Vagina (tissue), 2 donors: ENCODE measurements around the gene CKAP2L. TPM values are rescaled to one million over a fixed set of nuclear protein-coding genes. Genes with fewer than 3 reads are reported as not detected.

Experiments used
- DNase-seq, 2 donors: peaks; one replicate each; pipeline ENCODE4 v3.0.0-alpha.2; 2017; ENCODE audit errors: extremely low spot score in 2 of 2
- H3K27ac ChIP-seq: fragments of 200-600 bp; sonication (generic); one replicate; pipeline ENCODE4 v1.5.1; 2019
- H3K27me3 ChIP-seq: fragments of 200-600 bp; sonication (generic); one replicate; pipeline ENCODE4 v1.5.1; 2019
- H3K36me3 ChIP-seq, 2 donors: fragments of 200-600 bp; sonication (generic); one replicate each; pipeline ENCODE4 v1.5.1; 2017 to 2019
- H3K4me1 ChIP-seq: fragments of 200-600 bp; sonication (generic); one replicate; pipeline ENCODE4 v1.5.1; 2019
- H3K4me3 ChIP-seq, 2 donors: fragments of 200-600 bp; sonication (generic); 1 replicate in 1 of 2; 2 replicates in 1 of 2; pipeline ENCODE4 v1.5.1; 2016 to 2019
- H3K9me3 ChIP-seq: fragments of 200-600 bp; sonication (generic); one replicate; pipeline ENCODE4 v1.5.1; 2019
- POLR2A ChIP-seq, 2 donors: fragments of 450-650 bp; IDR thresholded peaks; one replicate each; pipeline ENCODE4 v1.6.1; 2017; ENCODE audit warnings: antibody characterized with exemption in 2 of 2, mild to moderate bottlenecking in 2 of 2, moderate library complexity in 2 of 2
- POLR2AphosphoS5 ChIP-seq, 2 donors: sonication (generic); formaldehyde crosslinking; IDR thresholded peaks; one replicate each; pipeline ENCODE4 v1.9.0; 2017; ENCODE audit warnings: antibody characterized with exemption in 2 of 2, mild to moderate bottlenecking in 2 of 2, low read depth in 1 of 2; ENCODE audit not compliant: insufficient read depth in 1 of 2
- intact Hi-C: fragments of 100-400 bp; cut with DNase I; formaldehyde crosslinking; loops from one replicate; pipeline ENCODE4 v1.15.1; 2023
- total RNA-seq: library from RNA; depleted of rRNA; stranded (reverse); fragments of >200 nt; gene quantifications from one replicate; pipeline ENCODE4 v1.2.3, GENCODE V29; 2016
- TF ChIP-seq, protein P1 (sequence below), 3 experiments: fragments of 450-650 bp in 2 of 3; fragments of 200-600 bp in 1 of 3; sonication (generic) in 1 of 3; IDR thresholded peaks; one replicate each; pipeline ENCODE4 v1.5.1; 2017 to 2019; ENCODE audit warnings: antibody characterized with exemption in 3 of 3, mild to moderate bottlenecking in 2 of 3, moderate library complexity in 2 of 3

CKAP2L gene
- total RNA-seq, 1 donor from 2014 or later = 1.2 TPM

DNA sequence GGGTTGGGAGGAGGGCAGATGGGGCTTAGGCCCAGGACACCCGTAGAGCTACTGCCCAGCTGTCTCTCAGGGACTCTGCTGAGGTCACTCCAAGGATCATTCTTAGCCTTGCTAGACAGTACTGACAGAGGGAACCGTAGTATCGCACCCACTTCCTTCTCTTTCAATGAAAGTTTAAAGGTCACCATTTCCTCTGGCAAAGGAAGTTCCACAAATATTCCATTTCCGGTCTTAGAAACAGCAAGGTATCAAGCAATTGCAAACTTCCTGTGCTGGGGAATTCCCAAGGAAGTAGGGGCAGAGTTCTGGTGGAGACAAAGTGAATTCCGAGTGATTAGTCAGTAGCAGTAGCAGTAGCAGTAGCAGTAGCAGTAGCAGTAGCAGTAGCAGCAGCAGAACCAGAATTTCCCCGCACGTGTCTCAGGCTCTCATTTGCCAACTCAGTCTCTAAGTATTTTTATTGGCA lies 47.5 kb upstream of the CKAP2L start:
- Histone ChIP-seq H3K27me3 (no peaks in the 10 kb centered on the region), H3K4me1 (peaks cover 19% of the 10 kb centered on the region), H3K9me3 (no peaks in the 10 kb centered on the region), H3K27ac (no peak overlapping the region), H3K36me3 (no peaks in the 10 kb centered on the region), H3K4me3 (no peak overlapping the region)
- intact Hi-C loops = no loop called here
- TF ChIP-seq POLR2AphosphoS5 (IDR thresholded peaks at IDR 0.05; ENCODE audit: insufficient read depth in 1 of 2, low read depth in 1 of 2) (peak in 1 of 2 donors; percentile 82), POLR2A (IDR thresholded peaks at IDR 0.05) (no peak)
- DNase-seq = no peak

DNA sequence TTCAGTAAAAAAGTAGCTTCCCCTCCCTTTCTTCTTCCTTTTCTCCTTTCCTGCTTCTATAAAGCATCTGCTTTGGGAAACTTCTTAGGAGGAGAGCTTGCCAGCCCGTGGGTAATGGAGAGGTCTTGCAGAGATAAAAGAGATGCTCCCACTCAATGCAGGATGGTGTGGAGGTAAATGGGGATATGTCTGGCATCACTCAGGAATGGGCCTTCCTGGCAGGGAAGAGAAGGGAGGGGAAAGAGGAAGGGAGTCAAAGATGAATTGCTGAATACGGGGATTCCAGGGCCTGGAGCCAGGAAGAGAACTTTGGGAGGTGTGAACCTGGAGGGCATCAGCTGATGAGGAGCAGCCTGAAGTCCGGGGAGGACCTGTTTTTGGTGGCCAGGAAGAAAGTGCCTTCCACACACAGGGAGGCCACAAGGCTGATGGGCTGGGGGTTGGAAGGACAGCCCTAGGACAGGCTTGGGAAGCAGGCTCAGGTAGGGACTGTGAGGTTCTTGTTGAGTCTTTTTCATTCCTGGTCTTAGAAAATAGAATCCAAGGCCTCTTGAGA lies 46.9 kb upstream of the CKAP2L start:
- TF ChIP-seq, protein P1, sequence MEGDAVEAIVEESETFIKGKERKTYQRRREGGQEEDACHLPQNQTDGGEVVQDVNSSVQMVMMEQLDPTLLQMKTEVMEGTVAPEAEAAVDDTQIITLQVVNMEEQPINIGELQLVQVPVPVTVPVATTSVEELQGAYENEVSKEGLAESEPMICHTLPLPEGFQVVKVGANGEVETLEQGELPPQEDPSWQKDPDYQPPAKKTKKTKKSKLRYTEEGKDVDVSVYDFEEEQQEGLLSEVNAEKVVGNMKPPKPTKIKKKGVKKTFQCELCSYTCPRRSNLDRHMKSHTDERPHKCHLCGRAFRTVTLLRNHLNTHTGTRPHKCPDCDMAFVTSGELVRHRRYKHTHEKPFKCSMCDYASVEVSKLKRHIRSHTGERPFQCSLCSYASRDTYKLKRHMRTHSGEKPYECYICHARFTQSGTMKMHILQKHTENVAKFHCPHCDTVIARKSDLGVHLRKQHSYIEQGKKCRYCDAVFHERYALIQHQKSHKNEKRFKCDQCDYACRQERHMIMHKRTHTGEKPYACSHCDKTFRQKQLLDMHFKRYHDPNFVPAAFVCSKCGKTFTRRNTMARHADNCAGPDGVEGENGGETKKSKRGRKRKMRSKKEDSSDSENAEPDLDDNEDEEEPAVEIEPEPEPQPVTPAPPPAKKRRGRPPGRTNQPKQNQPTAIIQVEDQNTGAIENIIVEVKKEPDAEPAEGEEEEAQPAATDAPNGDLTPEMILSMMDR (IDR thresholded peaks at IDR 0.05) = no peak
- no peak for TF ChIP-seq POLR2A (IDR thresholded peaks at IDR 0.05)
- no peak for TF ChIP-seq POLR2AphosphoS5 (IDR thresholded peaks at IDR 0.05; ENCODE audit: insufficient read depth in 1 of 2, low read depth in 1 of 2)
- intact Hi-C loops = no loop called here
- Histone ChIP-seq H3K36me3 (no peaks in the 10 kb centered on the region), H3K27ac (no peak overlapping the region), H3K9me3 (no peaks in the 10 kb centered on the region), H3K27me3 (no peaks in the 10 kb centered on the region), H3K4me3 (no peak overlapping the region), H3K4me1 (peaks cover 19% of the 10 kb centered on the region)
- no peak for DNase-seq

DNA sequence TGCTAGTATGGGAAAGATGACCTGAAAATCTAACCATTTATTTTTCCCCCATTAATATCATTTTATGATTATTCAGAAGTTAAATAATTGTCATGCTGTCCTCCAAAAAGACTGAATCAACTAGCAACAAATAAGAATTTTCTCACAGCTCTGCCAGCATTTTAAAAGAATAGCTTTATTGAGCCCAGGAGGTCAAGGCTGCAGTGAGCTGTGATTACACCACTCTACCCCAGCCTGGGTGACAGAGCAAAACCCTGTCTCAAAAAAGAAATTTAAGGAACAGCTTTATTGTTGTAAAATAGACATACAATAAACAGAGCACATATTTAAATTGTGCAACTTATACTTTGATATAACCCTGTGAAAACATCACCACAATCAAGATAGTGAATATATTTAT lies 44.7 kb upstream of the CKAP2L start:
- H3K27me3 ChIP-seq = no peaks in the 10 kb centered on the region
- intact Hi-C loops = no loop called here
- DNase-seq = no peak
- no peaks in the 10 kb centered on the region for H3K36me3 ChIP-seq
- no peaks in the 10 kb centered on the region for H3K9me3 ChIP-seq
- no peak for TF ChIP-seq POLR2AphosphoS5 (IDR thresholded peaks at IDR 0.05; ENCODE audit: insufficient read depth in 1 of 2, low read depth in 1 of 2)
- TF ChIP-seq, protein P1 (IDR thresholded peaks at IDR 0.05) = no peak
- TF ChIP-seq POLR2A (IDR thresholded peaks at IDR 0.05) = no peak
- no peak overlapping the region for H3K4me3 ChIP-seq
- H3K27ac ChIP-seq = no peak overlapping the region
- peaks cover 19% of the 10 kb centered on the region for H3K4me1 ChIP-seq

DNA sequence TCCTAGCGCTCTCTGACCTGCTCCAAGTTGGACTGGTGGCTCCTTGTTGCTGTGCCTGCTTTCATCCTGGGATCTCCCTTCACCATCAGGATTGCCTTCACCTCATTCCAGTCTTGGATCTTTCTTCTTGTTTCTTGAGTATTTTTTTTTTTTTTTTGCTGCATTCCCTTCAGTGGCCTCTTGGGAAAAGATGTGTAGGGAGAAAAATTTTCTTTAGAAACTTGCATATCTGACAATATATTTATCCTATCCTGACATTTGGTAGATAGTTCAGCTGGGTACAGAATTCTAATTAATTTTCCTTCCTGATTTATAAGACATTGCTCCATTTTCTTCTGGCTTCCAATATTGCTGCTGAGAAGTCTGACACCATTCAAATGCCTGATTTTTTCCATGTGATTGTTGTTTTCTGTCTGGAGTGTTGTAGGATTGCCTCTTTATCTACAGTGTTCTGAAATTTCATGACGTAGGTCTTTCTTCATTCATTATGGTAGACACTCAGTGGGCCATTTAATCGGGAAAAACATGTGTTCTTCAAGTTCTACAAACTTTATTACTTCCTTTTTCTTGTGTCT lies 42.9 kb upstream of the CKAP2L start:
- no peaks in the 10 kb centered on the region for H3K9me3 ChIP-seq
- H3K36me3 ChIP-seq = no peaks in the 10 kb centered on the region
- intact Hi-C loops = no loop called here
- no peak overlapping the region for H3K27ac ChIP-seq
- no peak for DNase-seq
- peaks cover 11% of the 10 kb centered on the region for H3K4me1 ChIP-seq
- TF ChIP-seq POLR2A (IDR thresholded peaks at IDR 0.05) (no peak), POLR2AphosphoS5 (IDR thresholded peaks at IDR 0.05; ENCODE audit: insufficient read depth in 1 of 2, low read depth in 1 of 2) (no peak)
- TF ChIP-seq, protein P1 (IDR thresholded peaks at IDR 0.05) = no peak
- no peak overlapping the region for H3K4me3 ChIP-seq
- no peaks in the 10 kb centered on the region for H3K27me3 ChIP-seq

DNA sequence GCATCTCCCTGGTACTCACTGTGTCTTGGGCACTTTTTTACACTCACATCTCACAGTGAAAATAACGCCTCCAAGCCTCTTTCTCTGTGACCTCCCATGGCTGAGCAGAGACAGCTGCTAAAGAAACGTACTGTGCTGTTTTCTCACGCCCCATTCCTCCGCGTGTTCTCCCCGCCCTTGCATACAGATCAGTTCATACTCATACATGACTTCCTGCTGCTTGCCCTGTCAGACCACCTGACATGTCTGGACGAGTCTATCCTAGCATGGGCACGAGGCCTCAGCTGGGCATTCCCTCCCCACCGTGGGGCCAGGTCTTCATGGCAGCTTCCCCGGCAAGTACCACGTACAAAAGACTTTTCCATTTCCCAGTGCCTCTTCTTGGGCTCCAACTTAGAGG lies 41.1 kb upstream of the CKAP2L start:
- H3K4me1 ChIP-seq = no peaks in the 10 kb centered on the region
- DNase-seq = no peak
- H3K27ac ChIP-seq = no peak overlapping the region
- no peak overlapping the region for H3K4me3 ChIP-seq
- intact Hi-C loops = no loop called here
- H3K36me3 ChIP-seq = no peaks in the 10 kb centered on the region
- no peak for TF ChIP-seq POLR2AphosphoS5 (IDR thresholded peaks at IDR 0.05; ENCODE audit: insufficient read depth in 1 of 2, low read depth in 1 of 2)
- TF ChIP-seq, protein P1 (IDR thresholded peaks at IDR 0.05) = no peak
- no peak for TF ChIP-seq POLR2A (IDR thresholded peaks at IDR 0.05)
- H3K9me3 ChIP-seq = no peaks in the 10 kb centered on the region
- no peaks in the 10 kb centered on the region for H3K27me3 ChIP-seq
